ENCODE measurements around the gene ABCD4. TPM values are rescaled to one million over a fixed set of nuclear protein-coding genes. Genes with fewer than 3 reads are reported as not detected.
"Not testable (repeated sequence)": the region's sequence is repeated elsewhere in the genome, so short reads cannot be mapped to it uniquely, and the experiment has no call there.

The ABCD4 gene
- total and polyA plus RNA-seq, 7 experiments from 2014 or later, result 26.1 to 109 (median 60.3) TPM

DNA sequence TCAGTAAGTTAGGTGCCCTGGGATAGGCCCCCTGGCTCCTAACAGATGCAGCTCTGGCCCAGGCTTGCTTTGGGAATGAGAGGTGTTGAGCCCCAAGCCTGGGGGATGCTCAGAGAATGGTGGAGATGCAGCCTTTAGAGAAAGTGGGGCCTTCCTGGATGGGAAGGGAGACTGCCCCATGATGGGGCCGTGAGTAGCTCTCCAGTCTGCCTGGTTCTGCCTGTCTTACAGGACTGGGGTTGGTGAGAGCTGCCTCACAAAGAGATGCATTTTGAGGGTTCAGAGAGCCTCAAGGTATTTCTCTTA, 45.0 kb upstream of the ABCD4 start:
- H3K9me3 Mint-ChIP-seq, result no peaks in the 10 kb centered on the region
- CTCF ChIA-PET, result no interaction called here
- no peaks in the 10 kb centered on the region for H3K36me3 ChIP-seq (ENCODE audit: control insufficient read depth in 2 of 3, insufficient read depth in 3 of 3, low read length in 3 of 3)
- intact Hi-C loops (cut with micrococcal nuclease), result no loop called here
- H3K27me3 ChIP-seq (ENCODE audit: control insufficient read depth in 2 of 2, insufficient read depth in 2 of 2, low read length in 2 of 2), result no peaks in the 10 kb centered on the region
- POLR2A ChIA-PET, result no interaction called here
- no peak for DNase-seq
- H3K36me3 Mint-ChIP-seq, result no peaks in the 10 kb centered on the region
- H3K9me3 ChIP-seq (ENCODE audit: control insufficient read depth in 2 of 3, low read length in 3 of 3), result no peaks in the 10 kb centered on the region
- no peaks in the 10 kb centered on the region for H3K4me1 ChIP-seq (ENCODE audit: control insufficient read depth in 2 of 2, insufficient read depth in 2 of 2, low read length in 2 of 2)
- no peak overlapping the region for H3K27ac ChIP-seq (ENCODE audit: low read depth, low read length)
- no peak overlapping the region for H3K27ac Mint-ChIP-seq
- ATAC-seq, result no peak
- no peak overlapping the region for H3K4me3 Mint-ChIP-seq
- H3K4me3 ChIP-seq (ENCODE audit: low read length), result no peak overlapping the region
- peaks cover 0 to 25% (median 0%) of the 10 kb centered on the region in 5 donors for H3K27me3 Mint-ChIP-seq
- no peaks in the 10 kb centered on the region for H3K4me1 Mint-ChIP-seq

DNA sequence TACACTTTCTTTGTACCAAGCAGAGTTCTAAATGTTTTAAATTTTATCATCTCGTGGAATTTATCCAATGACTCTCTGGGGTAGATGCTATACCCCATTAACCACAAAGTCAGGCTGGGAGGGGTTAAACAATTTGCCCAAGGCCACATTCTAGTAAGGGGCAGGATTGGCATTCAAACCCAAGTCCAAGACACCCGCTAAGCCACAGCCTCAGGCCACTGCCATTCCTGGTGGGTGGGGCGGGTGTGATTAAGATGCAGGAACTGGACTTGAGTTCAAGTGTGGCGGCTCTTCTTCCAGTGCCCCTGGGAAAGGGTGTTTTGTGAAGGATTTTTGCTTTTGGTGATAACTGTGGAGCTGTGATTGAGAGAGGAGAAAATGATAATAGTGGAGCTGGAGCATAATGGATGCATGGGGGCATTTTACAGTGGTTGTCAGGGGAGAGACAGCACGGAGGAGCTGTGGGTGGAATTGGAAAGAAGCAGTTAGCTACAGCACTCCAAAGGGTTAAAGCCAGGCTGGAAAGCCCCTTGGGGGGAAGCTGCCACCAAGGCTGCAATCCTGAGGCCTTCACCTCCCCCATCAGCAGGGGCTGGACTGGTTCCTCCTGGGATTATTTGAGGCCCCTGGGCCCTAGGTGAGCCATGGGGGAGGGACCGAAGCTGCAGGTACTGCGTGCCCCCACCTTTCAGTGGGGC, 44.5 kb upstream of the ABCD4 start:
- intact Hi-C loops (cut with micrococcal nuclease), result no loop called here
- H3K27me3 ChIP-seq (ENCODE audit: control insufficient read depth in 2 of 2, insufficient read depth in 2 of 2, low read length in 2 of 2), result no peaks in the 10 kb centered on the region
- no peaks in the 10 kb centered on the region for H3K36me3 Mint-ChIP-seq
- no peaks in the 10 kb centered on the region for H3K9me3 Mint-ChIP-seq
- ChIA-PET POLR2A (no interaction called here), CTCF (no interaction called here)
- H3K9me3 ChIP-seq (ENCODE audit: control insufficient read depth in 2 of 3, low read length in 3 of 3), result no peaks in the 10 kb centered on the region
- no peaks in the 10 kb centered on the region for H3K36me3 ChIP-seq (ENCODE audit: control insufficient read depth in 2 of 3, insufficient read depth in 3 of 3, low read length in 3 of 3)
- H3K4me1 ChIP-seq (ENCODE audit: control insufficient read depth in 2 of 2, insufficient read depth in 2 of 2, low read length in 2 of 2), result no peaks in the 10 kb centered on the region
- DNase-seq, result no peak
- no peak overlapping the region for H3K27ac ChIP-seq (ENCODE audit: low read depth, low read length)
- no peaks in the 10 kb centered on the region for H3K4me1 Mint-ChIP-seq
- H3K4me3 ChIP-seq (ENCODE audit: low read length), result no peak overlapping the region
- H3K27ac Mint-ChIP-seq, result no peak overlapping the region
- peaks cover 0 to 25% (median 0%) of the 10 kb centered on the region in 5 donors for H3K27me3 Mint-ChIP-seq
- ATAC-seq, result no peak
- H3K4me3 Mint-ChIP-seq, result no peak overlapping the region

DNA sequence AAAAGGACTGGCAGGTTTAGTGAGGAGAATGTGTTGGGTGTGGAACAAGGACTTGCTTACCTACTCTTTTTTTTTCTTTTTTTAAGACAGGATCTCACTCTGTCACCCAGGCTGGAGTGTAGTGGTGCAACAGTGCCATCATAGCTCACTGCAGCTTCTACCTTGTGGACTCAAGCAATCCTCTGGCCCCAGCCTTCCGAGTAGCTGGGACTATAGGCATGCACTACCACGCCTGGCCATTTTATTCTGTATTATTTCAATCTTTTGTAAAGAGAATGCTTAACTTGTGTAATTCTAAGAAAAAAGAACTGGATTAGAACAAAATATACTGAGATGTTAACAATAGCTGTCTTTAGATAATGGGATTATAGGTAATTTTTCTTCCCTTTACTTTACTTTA, 43.6 kb upstream of the ABCD4 start:
- Mint-ChIP-seq H3K4me1 (no peaks in the 10 kb centered on the region), H3K4me3 (no peak overlapping the region), H3K27me3 (peaks cover 0 to 24% (median 0%) of the 10 kb centered on the region in 5 donors), H3K27ac (no peak overlapping the region), H3K36me3 (no peaks in the 10 kb centered on the region), H3K9me3 (no peaks in the 10 kb centered on the region)
- H3K27me3 ChIP-seq (ENCODE audit: control insufficient read depth in 2 of 2, insufficient read depth in 2 of 2, low read length in 2 of 2), result no peaks in the 10 kb centered on the region
- no peaks in the 10 kb centered on the region for H3K36me3 ChIP-seq (ENCODE audit: control insufficient read depth in 2 of 3, insufficient read depth in 3 of 3, low read length in 3 of 3)
- CTCF ChIA-PET, result no interaction called here
- no peaks in the 10 kb centered on the region for H3K4me1 ChIP-seq (ENCODE audit: control insufficient read depth in 2 of 2, insufficient read depth in 2 of 2, low read length in 2 of 2)
- intact Hi-C loops (cut with micrococcal nuclease), result no loop called here
- no peaks in the 10 kb centered on the region for H3K9me3 ChIP-seq (ENCODE audit: control insufficient read depth in 2 of 3, low read length in 3 of 3)
- POLR2A ChIA-PET, result no interaction called here
- ATAC-seq (no peak), DNase-seq (no peak)
- H3K27ac ChIP-seq (ENCODE audit: low read depth, low read length), result no peak overlapping the region
- H3K4me3 ChIP-seq (ENCODE audit: low read length), result no peak overlapping the region

DNA sequence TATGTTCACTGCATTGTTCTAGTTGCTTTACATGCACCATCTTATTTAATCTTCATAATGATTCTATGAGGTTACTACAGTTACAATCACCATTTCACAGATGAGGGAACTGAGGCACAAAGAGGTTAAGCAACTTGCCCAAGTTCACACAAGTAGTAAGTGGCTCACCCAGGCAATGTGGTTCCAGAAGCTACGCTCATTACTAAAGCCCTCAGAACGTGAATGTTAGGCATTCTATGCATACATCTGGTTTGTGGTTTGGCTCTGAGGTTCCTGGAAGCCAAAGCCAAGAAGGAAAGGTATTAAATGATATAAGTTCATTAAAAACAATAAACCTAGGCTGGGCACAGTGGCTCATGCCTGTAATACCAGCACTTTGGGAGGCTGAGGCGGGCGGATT, 31.2 kb upstream of the ABCD4 start:
- Histone ChIP-seq H3K36me3 (ENCODE audit: control insufficient read depth in 2 of 3, insufficient read depth in 3 of 3, low read length in 3 of 3) (no peaks in the 10 kb centered on the region), H3K9me3 (ENCODE audit: control insufficient read depth in 2 of 3, low read length in 3 of 3) (no peaks in the 10 kb centered on the region), H3K4me3 (ENCODE audit: low read length) (no peak overlapping the region), H3K27ac (ENCODE audit: low read depth, low read length) (no peak overlapping the region), H3K4me1 (ENCODE audit: control insufficient read depth in 2 of 2, insufficient read depth in 2 of 2, low read length in 2 of 2) (no peaks in the 10 kb centered on the region), H3K27me3 (ENCODE audit: control insufficient read depth in 2 of 2, insufficient read depth in 2 of 2, low read length in 2 of 2) (no peaks in the 10 kb centered on the region)
- ATAC-seq, result no peak
- Mint-ChIP-seq H3K27me3 (peaks cover 0 to 12% (median 6%) of the 10 kb centered on the region in 5 donors), H3K36me3 (no peaks in the 10 kb centered on the region), H3K27ac (no peak overlapping the region), H3K9me3 (no peaks in the 10 kb centered on the region), H3K4me3 (no peak overlapping the region), H3K4me1 (peaks cover 0 to 1% (median 0%) of the 10 kb centered on the region in 7 donors)
- intact Hi-C loops (cut with micrococcal nuclease), result no loop called here
- CTCF ChIA-PET, result no interaction called here
- POLR2A ChIA-PET, result no interaction called here
- DNase-seq, result no peak

DNA sequence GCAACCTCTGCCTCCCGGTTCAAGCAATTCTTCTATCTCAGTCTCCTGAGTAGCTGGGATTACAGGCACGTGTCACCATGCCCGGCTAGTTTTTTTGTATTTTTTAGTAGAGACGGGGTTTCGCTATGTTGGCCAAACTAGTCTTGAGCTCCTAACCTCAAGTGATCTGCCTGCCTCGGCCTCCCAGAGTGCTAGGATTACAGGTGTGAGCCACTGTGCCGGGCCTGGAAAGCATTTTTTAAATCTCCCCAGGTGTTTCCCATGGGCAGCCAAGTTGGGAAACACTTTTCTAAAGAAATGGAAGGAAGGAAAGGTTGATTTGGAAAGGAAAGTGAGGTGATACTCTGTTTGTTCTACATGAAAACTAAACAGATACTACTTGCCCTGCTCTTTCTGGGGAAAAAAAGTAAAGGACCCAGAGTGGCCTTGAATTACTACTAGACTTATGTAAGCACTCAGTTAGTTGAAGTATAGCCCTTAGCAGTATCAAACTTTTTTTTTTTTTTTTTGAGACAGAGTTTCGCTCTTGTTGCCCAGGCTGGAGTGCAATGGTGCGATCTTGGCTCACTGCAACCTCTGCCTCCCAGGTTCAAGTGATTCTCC, 27.3 kb upstream of the ABCD4 start:
- POLR2A ChIA-PET; H3K27me3 ChIP-seq (ENCODE audit: control insufficient read depth in 2 of 2, insufficient read depth in 2 of 2, low read length in 2 of 2); H3K4me1 Mint-ChIP-seq; DNase-seq; H3K4me1 ChIP-seq (ENCODE audit: control insufficient read depth in 2 of 2, insufficient read depth in 2 of 2, low read length in 2 of 2); H3K27me3 Mint-ChIP-seq; intact Hi-C loops (cut with micrococcal nuclease); H3K36me3 Mint-ChIP-seq; ATAC-seq; H3K9me3 ChIP-seq (ENCODE audit: control insufficient read depth in 2 of 3, low read length in 3 of 3); H3K4me3 Mint-ChIP-seq; H3K36me3 ChIP-seq (ENCODE audit: control insufficient read depth in 2 of 3, insufficient read depth in 3 of 3, low read length in 3 of 3); H3K9me3 Mint-ChIP-seq; H3K4me3 ChIP-seq (ENCODE audit: low read length); H3K27ac ChIP-seq (ENCODE audit: low read depth, low read length); H3K27ac Mint-ChIP-seq: not testable (repeated sequence)
- CTCF ChIA-PET, result interaction anchor here (0.7 kb wide), 1 partner anchor 616 kb away, joined by 7 read pairs; no protein-coding TSS in a partner anchor

DNA sequence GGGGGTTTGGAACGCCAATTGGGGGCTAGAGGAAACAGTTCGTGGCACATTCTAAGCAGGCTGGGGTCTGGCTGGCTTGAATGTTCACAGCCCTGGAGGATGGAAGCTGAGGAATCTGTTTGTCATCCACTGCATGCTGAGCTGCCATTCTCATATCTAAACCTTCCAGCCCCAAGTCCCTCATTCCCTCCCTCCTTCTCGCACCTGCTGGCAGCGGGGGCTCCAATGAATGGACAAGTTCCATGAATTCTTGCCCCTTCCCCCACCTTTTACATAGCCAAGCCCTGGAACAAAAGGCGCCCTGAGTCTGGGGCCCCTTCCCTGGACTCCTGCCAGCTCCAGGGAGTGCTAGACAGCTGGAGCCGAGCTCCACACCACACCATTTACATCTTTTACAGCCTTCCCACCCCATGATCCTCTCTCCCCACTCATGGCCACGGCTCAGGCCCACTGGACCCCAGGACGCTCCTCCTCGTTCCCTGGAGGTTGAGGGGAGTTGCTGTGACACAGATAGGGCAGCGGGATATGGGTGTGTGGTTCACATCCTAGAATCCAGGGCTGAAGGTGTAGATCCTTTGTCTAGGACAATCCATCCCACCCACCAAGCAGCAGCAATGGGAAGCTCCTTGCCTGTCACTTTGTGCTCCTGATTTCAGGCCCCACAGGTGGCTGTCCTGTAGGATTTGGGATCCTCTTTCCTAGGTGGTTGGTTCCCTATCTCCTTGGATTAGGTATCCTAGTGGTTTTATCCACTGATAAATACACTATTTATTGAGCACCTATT, 23.8 kb upstream of the ABCD4 start:
- CTCF ChIA-PET, result interaction anchor here (0.6 kb wide), 1 partner anchor 25 kb away, joined by 3 read pairs; no protein-coding TSS in a partner anchor

More for the DNA sequence above, 23.8 kb upstream of the ABCD4 start:
- H3K27ac Mint-ChIP-seq, result no peak overlapping the region
- H3K36me3 Mint-ChIP-seq, result no peaks in the 10 kb centered on the region
- Histone ChIP-seq H3K9me3 (ENCODE audit: control insufficient read depth in 2 of 3, low read length in 3 of 3) (no peaks in the 10 kb centered on the region), H3K27ac (ENCODE audit: low read depth, low read length) (no peak overlapping the region), H3K36me3 (ENCODE audit: control insufficient read depth in 2 of 3, insufficient read depth in 3 of 3, low read length in 3 of 3) (no peaks in the 10 kb centered on the region), H3K27me3 (ENCODE audit: control insufficient read depth in 2 of 2, insufficient read depth in 2 of 2, low read length in 2 of 2) (no peaks in the 10 kb centered on the region), H3K4me3 (ENCODE audit: low read length) (no peak overlapping the region), H3K4me1 (ENCODE audit: control insufficient read depth in 2 of 2, insufficient read depth in 2 of 2, low read length in 2 of 2) (no peaks in the 10 kb centered on the region)
- ATAC-seq, result no peak
- H3K9me3 Mint-ChIP-seq, result no peaks in the 10 kb centered on the region
- H3K4me1 Mint-ChIP-seq, result peaks cover 0 to 2% (median 0%) of the 10 kb centered on the region in 7 donors
- intact Hi-C loops (cut with micrococcal nuclease), result no loop called here
- no peak for DNase-seq
- POLR2A ChIA-PET, result no interaction called here
- H3K27me3 Mint-ChIP-seq, result peaks cover 0 to 15% (median 10%) of the 10 kb centered on the region in 5 donors
- H3K4me3 Mint-ChIP-seq, result no peak overlapping the region
